Endodermal cell (in vitro differentiated cells): ENCODE data around the gene EPHB1. TPM values are rescaled to one million over a fixed set of nuclear protein-coding genes. Genes with fewer than 3 reads are reported as not detected.

Experiments used
- DNase-seq: peaks from one replicate; pipeline ENCODE4 v3.0.0-alpha.2; 2017
- H3K27ac ChIP-seq: 2 replicates; pipeline ENCODE4 v1.5.1; 2013; ENCODE audit warnings: mild to moderate bottlenecking, low read depth, low read length, moderate library complexity
- H3K27me3 ChIP-seq: 2 replicates; pipeline ENCODE4 v1.6.1; 2013; ENCODE audit warnings: mild to moderate bottlenecking, low read length, moderate library complexity; ENCODE audit not compliant: insufficient read depth, control insufficient read depth, poor library complexity, severe bottlenecking
- H3K36me3 ChIP-seq: 2 replicates; pipeline ENCODE4 v1.7.0; 2013; ENCODE audit warnings: mild to moderate bottlenecking, low read length, moderate library complexity; ENCODE audit not compliant: control insufficient read depth, insufficient read depth
- H3K4me1 ChIP-seq: one replicate; pipeline ENCODE4 v1.7.0; 2013; ENCODE audit warnings: low read length; ENCODE audit not compliant: control insufficient read depth, insufficient read depth
- H3K4me3 ChIP-seq: 2 replicates; pipeline ENCODE4 v1.5.1; 2013; ENCODE audit warnings: mild to moderate bottlenecking, low read length, moderate library complexity
- H3K9ac ChIP-seq: 2 replicates; pipeline ENCODE4 v1.6.1; 2013; ENCODE audit warnings: mild to moderate bottlenecking, low read length, moderate library complexity; ENCODE audit not compliant: poor library complexity, severe bottlenecking; ENCODE audit errors: extremely low read depth
- H3K9me3 ChIP-seq: 2 replicates; pipeline ENCODE4 v1.6.1; 2013; ENCODE audit warnings: mild to moderate bottlenecking, low read length, moderate library complexity; ENCODE audit not compliant: control insufficient read depth
- H3K27ac Mint-ChIP-seq: 2 replicates; pipeline ENCODE4 v1.8.0; 2020; ENCODE audit warnings: mixed read lengths
- H3K27me3 Mint-ChIP-seq: 2 replicates; pipeline ENCODE4 v1.8.0; 2021; ENCODE audit warnings: mild to moderate bottlenecking, mixed read lengths; ENCODE audit not compliant: insufficient read depth
- H3K36me3 Mint-ChIP-seq: 2 replicates; pipeline ENCODE4 v1.8.0; 2020; ENCODE audit warnings: low read depth, mixed read lengths
- H3K4me1 Mint-ChIP-seq: 2 replicates; pipeline ENCODE4 v1.8.0; 2020; ENCODE audit warnings: mixed read lengths
- H3K4me3 Mint-ChIP-seq: 2 replicates; pipeline ENCODE4 v1.8.0; 2020; ENCODE audit warnings: mild to moderate bottlenecking, moderate library complexity, mixed read lengths
- H3K9me3 Mint-ChIP-seq: 2 replicates; pipeline ENCODE4 v1.8.0; 2020; ENCODE audit warnings: mild to moderate bottlenecking, mixed read lengths
- CTCF ChIP-seq: fragments of 200-600 bp; sonication (generic); conservative IDR thresholded peaks from 2 replicates; pipeline ENCODE4 v1.5.0; 2021; ENCODE audit warnings: antibody characterized with exemption, mild to moderate bottlenecking
- WGBS, 2 experiments: methylation state at CpG; one replicate each; pipeline versions ENCODE4 v1.1.5 to v1.1.7; 2013; ENCODE audit warnings: missing lambda C conversion rate in 2 of 2, mixed read lengths in 1 of 2; ENCODE audit not compliant: insufficient coverage in 1 of 2, insufficient read length in 1 of 2; 5-methylcytosine and 5-hydroxymethylcytosine counted together
- total RNA-seq, 2 donors: library from RNA; stranded (reverse); fragmentation: NEBNext Ultra II Directional in 1 of 2; extraction: Animal tissue kit (Norgen Biotek cat#: 25700) in 1 of 2; gene quantifications; 2 replicates in 1 of 2; 3 replicates in 1 of 2; pipeline ENCODE4 v1.2.1, GENCODE V29; 2021

The EPHB1 gene
- total RNA-seq, 2 donors from 2014 or later, result 2.9 to 3.6 TPM

GRCh38 chr3:134753999-134754742 lies 40.9 kb upstream of the EPHB1 start:
- Mint-ChIP-seq H3K27me3 (peaks cover 45% of the 10 kb centered on the region), H3K27ac (no peak overlapping the region), H3K36me3 (no peaks in the 10 kb centered on the region), H3K9me3 (no peaks in the 10 kb centered on the region), H3K4me1 (no peaks in the 10 kb centered on the region), H3K4me3 (no peak overlapping the region)
- Histone ChIP-seq H3K27ac (no peak overlapping the region), H3K4me3 (no peak overlapping the region), H3K36me3 (no peaks in the 10 kb centered on the region), H3K27me3 (peaks cover 30% of the 10 kb centered on the region), H3K9ac (no peak overlapping the region), H3K9me3 (no peaks in the 10 kb centered on the region), H3K4me1 (no peaks in the 10 kb centered on the region)
- TF ChIP-seq CTCF, result peak; percentile 61
- DNase-seq, result peak; percentile 67
- 33 to 68% methylated on average over 3 to 6 of the region's 6 CpGs for WGBS, 2 experiments

- 53 to 54% methylated on average over 4 of the region's 4 CpGs for WGBS, 2 experiments
- H3K36me3 Mint-ChIP-seq, result no peaks in the 10 kb centered on the region
- DNase-seq, result peak; percentile 92
These were observed 40.1 kb upstream of the EPHB1 start for GRCh38 chr3:134754768-134755559.

GRCh38 chr3:134755821-134756220 lies 39.2 kb upstream of the EPHB1 start:
- DNase-seq, result no peak
- Histone ChIP-seq H3K36me3 (no peaks in the 10 kb centered on the region), H3K27ac (no peak overlapping the region), H3K9ac (no peak overlapping the region), H3K4me3 (no peak overlapping the region), H3K4me1 (no peaks in the 10 kb centered on the region), H3K27me3 (peaks cover 30% of the 10 kb centered on the region), H3K9me3 (no peaks in the 10 kb centered on the region)
- Mint-ChIP-seq H3K36me3 (no peaks in the 10 kb centered on the region), H3K4me1 (no peaks in the 10 kb centered on the region), H3K9me3 (no peaks in the 10 kb centered on the region), H3K27me3 (peaks cover 42% of the 10 kb centered on the region), H3K4me3 (no peak overlapping the region), H3K27ac (no peak overlapping the region)
- 88% methylated on average over 2 of the region's 2 CpGs for WGBS, 2 experiments
- TF ChIP-seq CTCF, result no peak

More at GRCh38 chr3:134754768-134755559, 40.1 kb upstream of the EPHB1 start:
- H3K9me3 ChIP-seq, result no peaks in the 10 kb centered on the region
- Mint-ChIP-seq H3K9me3 (no peaks in the 10 kb centered on the region), H3K4me3 (no peak overlapping the region), H3K27me3 (peaks cover 44% of the 10 kb centered on the region), H3K27ac (no peak overlapping the region), H3K4me1 (no peaks in the 10 kb centered on the region)
- H3K36me3 ChIP-seq, result no peaks in the 10 kb centered on the region
- no peak overlapping the region for H3K27ac ChIP-seq
- no peak overlapping the region for H3K9ac ChIP-seq
- no peak overlapping the region for H3K4me3 ChIP-seq
- TF ChIP-seq CTCF, result peak; percentile 87
- peaks cover 30% of the 10 kb centered on the region for H3K27me3 ChIP-seq
- no peaks in the 10 kb centered on the region for H3K4me1 ChIP-seq
